WTC11 (cell line): ENCODE data around the gene CCDC89. TPM values are rescaled to one million over a fixed set of nuclear protein-coding genes. Genes with fewer than 3 reads are reported as not detected.

Source experiments
- ATAC-seq: fragments of 200-7000 bp; cut with Tn5 transposase; 2 replicates; pipeline ENCODE4 v1.10.0; 2021; ENCODE audit warnings: mild to moderate bottlenecking, moderate library complexity
- CTCF ChIA-PET: fragments of 300-600 bp; sonication (Branson Sonifier 250); formaldehyde crosslinking; loops from one replicate; lab custom pipeline; 2021; ENCODE audit warnings: antibody characterized with exemption; lab: Charles Lee
- POLR2A ChIA-PET: fragments of 350-600 bp; sonication (Branson Sonifier 250); formaldehyde crosslinking; loops from one replicate; lab custom pipeline; 2021; ENCODE audit warnings: antibody characterized with exemption; lab: Charles Lee
- DNase-seq: peaks from one replicate; pipeline ENCODE4 v3.0.0; 2021; ENCODE audit warnings: low spot score
- H3K27ac Mint-ChIP-seq: 2 replicates; pipeline ENCODE4 v1.8.0; 2021; ENCODE audit warnings: mixed read lengths
- H3K27me3 Mint-ChIP-seq: 2 replicates; pipeline ENCODE4 v1.8.0; 2021; ENCODE audit warnings: low read depth, mild to moderate bottlenecking, moderate library complexity, mixed read lengths
- H3K36me3 Mint-ChIP-seq: 2 replicates; pipeline ENCODE4 v1.8.0; 2021; ENCODE audit warnings: mixed read lengths
- H3K4me1 Mint-ChIP-seq: 2 replicates; pipeline ENCODE4 v1.8.0; 2022; ENCODE audit warnings: mixed read lengths
- H3K4me3 Mint-ChIP-seq: 2 replicates; pipeline ENCODE4 v1.8.0; 2021; ENCODE audit warnings: mild to moderate bottlenecking, moderate library complexity, mixed read lengths
- H3K9me3 Mint-ChIP-seq: 2 replicates; pipeline ENCODE4 v1.8.0; 2021; ENCODE audit warnings: mixed read lengths
- CBFB ChIP-seq: sonication (generic); formaldehyde crosslinking; IDR thresholded peaks from 2 replicates; pipeline ENCODE4 v1.8.1; 2022; ENCODE audit warnings: mild to moderate bottlenecking, low read depth, missing genetic modification reagents
- CREM ChIP-seq: sonication (generic); formaldehyde crosslinking; IDR thresholded peaks from 2 replicates; pipeline ENCODE4 v1.8.1; 2022; ENCODE audit warnings: mild to moderate bottlenecking, missing genetic modification reagents, moderate library complexity
- EMX1 ChIP-seq: fragments of 250-450 bp; sonication (Bioruptor Pico); IDR thresholded peaks from 2 replicates; pipeline ENCODE4 v1.8.0; 2021; ENCODE audit warnings: mild to moderate bottlenecking
- MXD4 ChIP-seq: fragments of 250-450 bp; sonication (Bioruptor Pico); IDR thresholded peaks from 2 replicates; pipeline ENCODE4 v1.8.0; 2021; ENCODE audit warnings: mild to moderate bottlenecking, moderate library complexity, borderline replicate concordance
- RELA ChIP-seq: sonication (generic); formaldehyde crosslinking; IDR thresholded peaks from 2 replicates; pipeline ENCODE4 v1.8.1; 2022; ENCODE audit warnings: missing genetic modification reagents, mild to moderate bottlenecking, borderline replicate concordance
- TCF7 ChIP-seq: sonication (generic); formaldehyde crosslinking; IDR thresholded peaks from 2 replicates; pipeline ENCODE4 v1.8.0; 2022; ENCODE audit warnings: mild to moderate bottlenecking, low read depth, missing genetic modification reagents, moderate library complexity
- TP53 ChIP-seq: sonication (generic); formaldehyde crosslinking; IDR thresholded peaks from 2 replicates; pipeline ENCODE4 v1.8.1; 2023; ENCODE audit warnings: mild to moderate bottlenecking, missing genetic modification reagents
- ZNF138 ChIP-seq: sonication (generic); formaldehyde crosslinking; conservative IDR thresholded peaks from 2 replicates; pipeline ENCODE4 v1.8.1; 2022; ENCODE audit warnings: mild to moderate bottlenecking, moderate library complexity, missing genetic modification reagents
- ZNF423 ChIP-seq: fragments of 250-450 bp; sonication (Bioruptor Pico); IDR thresholded peaks from 2 replicates; pipeline ENCODE4 v2.1.2; 2022; ENCODE audit warnings: mild to moderate bottlenecking, moderate library complexity
- total RNA-seq: library from RNA; stranded (reverse); gene quantifications from 3 replicates; pipeline ENCODE4 v1.2.3, GENCODE V29; 2021
- TF ChIP-seq, protein P1 (sequence below): sonication (generic); formaldehyde crosslinking; IDR thresholded peaks from 2 replicates; pipeline ENCODE4 v1.8.0; 2023; ENCODE audit warnings: missing genetic modification reagents, mild to moderate bottlenecking, borderline replicate concordance
- TF ChIP-seq, protein P2 (sequence below): fragments of 200-600 bp; IDR thresholded peaks from 2 replicates; pipeline ENCODE4 v1.8.0; 2022; ENCODE audit warnings: antibody characterized with exemption
- TF ChIP-seq, protein P3 (sequence below): fragments of 250-450 bp; sonication (Bioruptor Pico); IDR thresholded peaks from 2 replicates; pipeline ENCODE4 v1.9.0; 2021; ENCODE audit warnings: mild to moderate bottlenecking
- TF ChIP-seq, protein P4 (sequence below): sonication (generic); formaldehyde crosslinking; IDR thresholded peaks from 2 replicates; pipeline ENCODE4 v1.8.0; 2022; ENCODE audit warnings: missing genetic modification reagents

Gene CCDC89
- total RNA-seq, 1 experiment from 2014 or later: not detected

DNA sequence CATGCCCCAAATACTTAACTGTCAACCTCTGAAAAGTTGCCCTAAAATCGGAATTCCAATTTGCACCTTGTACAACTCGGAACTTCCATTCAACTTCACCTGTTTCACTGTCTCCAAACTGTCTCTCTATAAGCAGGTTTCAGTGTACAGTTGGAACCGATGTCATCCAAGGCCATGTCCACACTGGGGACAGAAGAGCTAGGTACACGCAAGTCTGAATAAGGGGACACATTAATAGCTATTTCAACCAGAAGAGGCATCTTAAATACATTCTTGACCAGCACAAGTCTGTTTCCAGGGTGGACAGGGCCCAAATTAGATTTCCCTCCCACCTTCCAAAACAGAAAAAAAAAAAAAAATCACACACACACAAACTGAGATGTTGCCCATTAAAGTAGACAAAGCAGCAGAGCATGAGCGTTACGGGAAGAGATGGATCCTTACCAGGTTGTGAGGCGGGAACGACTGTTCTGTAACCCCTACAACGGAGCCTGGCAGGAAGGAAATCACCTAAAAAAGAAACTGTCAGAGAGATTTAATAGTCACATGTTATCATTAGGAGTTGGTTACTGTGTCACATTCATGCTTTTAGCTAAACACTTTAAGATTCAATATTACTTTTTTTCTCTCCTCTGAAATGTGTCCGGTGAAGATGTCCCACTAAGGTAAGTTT lies 22.8 kb downstream of the CCDC89 start:
- ChIA-PET CTCF (interaction anchor here (1.0 to 1.4 kb wide), 2 partner anchors 15 to 26 kb away, joined by 3 to 4 read pairs; partner anchors contain the start of gene TMEM126A), POLR2A (interaction anchor here (2.6 to 2.9 kb wide), 2 partner anchors 15 to 35 kb away, joined by 13 to 24 read pairs; partner anchors contain the start of genes DLG2, TMEM126A and TMEM126B)
- no peak for DNase-seq
- Mint-ChIP-seq H3K9me3 (no peaks in the 10 kb centered on the region), H3K27ac (peak overlapping the region; percentile 80), H3K27me3 (no peaks in the 10 kb centered on the region), H3K4me1 (peaks cover 38% of the 10 kb centered on the region), H3K4me3 (peak overlapping the region; percentile 96), H3K36me3 (peaks cover 48% of the 10 kb centered on the region)
- TF ChIP-seq, protein P1, sequence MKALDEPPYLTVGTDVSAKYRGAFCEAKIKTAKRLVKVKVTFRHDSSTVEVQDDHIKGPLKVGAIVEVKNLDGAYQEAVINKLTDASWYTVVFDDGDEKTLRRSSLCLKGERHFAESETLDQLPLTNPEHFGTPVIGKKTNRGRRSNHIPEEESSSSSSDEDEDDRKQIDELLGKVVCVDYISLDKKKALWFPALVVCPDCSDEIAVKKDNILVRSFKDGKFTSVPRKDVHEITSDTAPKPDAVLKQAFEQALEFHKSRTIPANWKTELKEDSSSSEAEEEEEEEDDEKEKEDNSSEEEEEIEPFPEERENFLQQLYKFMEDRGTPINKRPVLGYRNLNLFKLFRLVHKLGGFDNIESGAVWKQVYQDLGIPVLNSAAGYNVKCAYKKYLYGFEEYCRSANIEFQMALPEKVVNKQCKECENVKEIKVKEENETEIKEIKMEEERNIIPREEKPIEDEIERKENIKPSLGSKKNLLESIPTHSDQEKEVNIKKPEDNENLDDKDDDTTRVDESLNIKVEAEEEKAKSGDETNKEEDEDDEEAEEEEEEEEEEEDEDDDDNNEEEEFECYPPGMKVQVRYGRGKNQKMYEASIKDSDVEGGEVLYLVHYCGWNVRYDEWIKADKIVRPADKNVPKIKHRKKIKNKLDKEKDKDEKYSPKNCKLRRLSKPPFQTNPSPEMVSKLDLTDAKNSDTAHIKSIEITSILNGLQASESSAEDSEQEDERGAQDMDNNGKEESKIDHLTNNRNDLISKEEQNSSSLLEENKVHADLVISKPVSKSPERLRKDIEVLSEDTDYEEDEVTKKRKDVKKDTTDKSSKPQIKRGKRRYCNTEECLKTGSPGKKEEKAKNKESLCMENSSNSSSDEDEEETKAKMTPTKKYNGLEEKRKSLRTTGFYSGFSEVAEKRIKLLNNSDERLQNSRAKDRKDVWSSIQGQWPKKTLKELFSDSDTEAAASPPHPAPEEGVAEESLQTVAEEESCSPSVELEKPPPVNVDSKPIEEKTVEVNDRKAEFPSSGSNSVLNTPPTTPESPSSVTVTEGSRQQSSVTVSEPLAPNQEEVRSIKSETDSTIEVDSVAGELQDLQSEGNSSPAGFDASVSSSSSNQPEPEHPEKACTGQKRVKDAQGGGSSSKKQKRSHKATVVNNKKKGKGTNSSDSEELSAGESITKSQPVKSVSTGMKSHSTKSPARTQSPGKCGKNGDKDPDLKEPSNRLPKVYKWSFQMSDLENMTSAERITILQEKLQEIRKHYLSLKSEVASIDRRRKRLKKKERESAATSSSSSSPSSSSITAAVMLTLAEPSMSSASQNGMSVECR (CRISPR knock-in tag): 0 out of 2 replicates have a peak, but pooled peaks have one; percentile 6
- TF ChIP-seq TP53 (CRISPR knock-in tag): no peak
- TF ChIP-seq, all 79 proteins: peak for 1
- no peak for ATAC-seq

DNA sequence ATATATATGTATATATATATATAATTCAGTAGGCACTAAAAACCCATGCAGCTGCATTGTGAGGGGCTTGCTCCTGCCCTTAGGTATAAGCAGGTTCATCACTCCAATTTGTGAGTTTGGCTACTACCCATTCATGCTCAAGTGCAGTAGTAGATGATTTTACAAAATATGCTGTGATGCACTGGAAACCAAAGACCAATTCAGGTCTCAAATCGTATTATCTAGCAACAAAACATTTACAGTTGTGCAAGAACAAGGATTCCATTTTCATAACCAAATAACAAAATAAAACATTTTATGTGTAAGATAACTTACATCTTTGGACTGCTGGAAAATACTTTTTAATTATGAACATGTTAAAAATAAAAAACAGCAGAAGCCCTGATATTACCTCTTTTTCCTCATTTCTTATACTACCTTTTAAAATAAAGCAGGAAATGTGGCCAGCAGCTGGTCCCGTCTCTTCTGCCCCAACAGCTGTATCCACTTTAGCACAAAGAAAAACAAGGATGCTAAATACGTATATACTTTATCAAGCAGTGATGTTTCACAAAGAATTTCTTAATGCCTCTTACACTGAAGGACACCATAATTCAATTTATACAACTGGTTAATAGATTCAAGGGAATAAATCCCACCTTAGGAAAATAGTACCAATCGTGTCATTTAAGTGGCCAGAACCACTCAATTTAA lies 23.9 kb downstream of the CCDC89 start:
- no peak overlapping the region for H3K27ac Mint-ChIP-seq
- CTCF ChIA-PET: no interaction called here
- no peaks in the 10 kb centered on the region for H3K9me3 Mint-ChIP-seq
- H3K27me3 Mint-ChIP-seq: no peaks in the 10 kb centered on the region
- POLR2A ChIA-PET: interaction anchor here (1.5 kb wide), 1 partner anchor 14 kb away, joined by 3 read pairs; the partner anchor contains the start of gene TMEM126A
- TF ChIP-seq CREM (no peak), ZNF138 (no peak), TCF7 (CRISPR knock-in tag) (no peak)
- TF ChIP-seq, protein P2, sequence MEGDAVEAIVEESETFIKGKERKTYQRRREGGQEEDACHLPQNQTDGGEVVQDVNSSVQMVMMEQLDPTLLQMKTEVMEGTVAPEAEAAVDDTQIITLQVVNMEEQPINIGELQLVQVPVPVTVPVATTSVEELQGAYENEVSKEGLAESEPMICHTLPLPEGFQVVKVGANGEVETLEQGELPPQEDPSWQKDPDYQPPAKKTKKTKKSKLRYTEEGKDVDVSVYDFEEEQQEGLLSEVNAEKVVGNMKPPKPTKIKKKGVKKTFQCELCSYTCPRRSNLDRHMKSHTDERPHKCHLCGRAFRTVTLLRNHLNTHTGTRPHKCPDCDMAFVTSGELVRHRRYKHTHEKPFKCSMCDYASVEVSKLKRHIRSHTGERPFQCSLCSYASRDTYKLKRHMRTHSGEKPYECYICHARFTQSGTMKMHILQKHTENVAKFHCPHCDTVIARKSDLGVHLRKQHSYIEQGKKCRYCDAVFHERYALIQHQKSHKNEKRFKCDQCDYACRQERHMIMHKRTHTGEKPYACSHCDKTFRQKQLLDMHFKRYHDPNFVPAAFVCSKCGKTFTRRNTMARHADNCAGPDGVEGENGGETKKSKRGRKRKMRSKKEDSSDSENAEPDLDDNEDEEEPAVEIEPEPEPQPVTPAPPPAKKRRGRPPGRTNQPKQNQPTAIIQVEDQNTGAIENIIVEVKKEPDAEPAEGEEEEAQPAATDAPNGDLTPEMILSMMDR: no peak
- TF ChIP-seq, protein P3, sequence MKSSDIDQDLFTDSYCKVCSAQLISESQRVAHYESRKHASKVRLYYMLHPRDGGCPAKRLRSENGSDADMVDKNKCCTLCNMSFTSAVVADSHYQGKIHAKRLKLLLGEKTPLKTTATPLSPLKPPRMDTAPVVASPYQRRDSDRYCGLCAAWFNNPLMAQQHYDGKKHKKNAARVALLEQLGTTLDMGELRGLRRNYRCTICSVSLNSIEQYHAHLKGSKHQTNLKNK: no peak
- DNase-seq (no peak), ATAC-seq (no peak)
- H3K4me1 Mint-ChIP-seq: peaks cover 38% of the 10 kb centered on the region
- peaks cover 51% of the 10 kb centered on the region for H3K36me3 Mint-ChIP-seq
- H3K4me3 Mint-ChIP-seq: peak overlapping the region; percentile 96

DNA sequence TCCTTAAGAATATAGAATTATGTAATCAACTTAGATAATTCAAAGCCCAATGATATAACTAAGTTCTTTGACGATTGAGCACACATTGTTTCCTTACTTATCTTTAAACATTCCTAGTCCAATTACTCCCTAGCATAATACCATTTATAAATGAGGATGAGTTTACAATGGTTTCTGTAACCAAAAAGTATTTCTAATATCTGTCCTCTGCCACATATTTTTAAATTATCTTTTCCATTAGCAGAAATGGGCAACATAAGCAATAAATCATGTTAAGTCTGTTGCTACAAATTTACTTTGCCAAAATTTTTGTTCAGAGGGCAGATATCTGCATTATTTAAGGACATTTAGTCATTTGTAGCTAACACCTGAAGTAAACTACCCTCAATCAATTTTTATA lies 27.8 kb downstream of the CCDC89 start:
- ChIA-PET CTCF (no interaction called here), POLR2A (interaction anchor here (0.8 kb wide), 1 partner anchor 10 kb away, joined by 3 read pairs; the partner anchor contains the start of gene TMEM126A)
- H3K27me3 Mint-ChIP-seq: no peaks in the 10 kb centered on the region
- no peak overlapping the region for H3K27ac Mint-ChIP-seq
- H3K4me1 Mint-ChIP-seq: peaks cover 28% of the 10 kb centered on the region
- no peaks in the 10 kb centered on the region for H3K9me3 Mint-ChIP-seq
- no peak for DNase-seq
- peaks cover 52% of the 10 kb centered on the region for H3K36me3 Mint-ChIP-seq
- no peak overlapping the region for H3K4me3 Mint-ChIP-seq
- no peak for ATAC-seq
- TF ChIP-seq, protein P1 (CRISPR knock-in tag): no peak
- TF ChIP-seq MXD4 (no peak), EMX1 (CRISPR knock-in tag) (no peak), CBFB (CRISPR knock-in tag) (no peak), ZNF423 (CRISPR knock-in tag) (no peak), RELA (CRISPR knock-in tag) (no peak)
- TF ChIP-seq, protein P3: no peak
- TF ChIP-seq, protein P4, sequence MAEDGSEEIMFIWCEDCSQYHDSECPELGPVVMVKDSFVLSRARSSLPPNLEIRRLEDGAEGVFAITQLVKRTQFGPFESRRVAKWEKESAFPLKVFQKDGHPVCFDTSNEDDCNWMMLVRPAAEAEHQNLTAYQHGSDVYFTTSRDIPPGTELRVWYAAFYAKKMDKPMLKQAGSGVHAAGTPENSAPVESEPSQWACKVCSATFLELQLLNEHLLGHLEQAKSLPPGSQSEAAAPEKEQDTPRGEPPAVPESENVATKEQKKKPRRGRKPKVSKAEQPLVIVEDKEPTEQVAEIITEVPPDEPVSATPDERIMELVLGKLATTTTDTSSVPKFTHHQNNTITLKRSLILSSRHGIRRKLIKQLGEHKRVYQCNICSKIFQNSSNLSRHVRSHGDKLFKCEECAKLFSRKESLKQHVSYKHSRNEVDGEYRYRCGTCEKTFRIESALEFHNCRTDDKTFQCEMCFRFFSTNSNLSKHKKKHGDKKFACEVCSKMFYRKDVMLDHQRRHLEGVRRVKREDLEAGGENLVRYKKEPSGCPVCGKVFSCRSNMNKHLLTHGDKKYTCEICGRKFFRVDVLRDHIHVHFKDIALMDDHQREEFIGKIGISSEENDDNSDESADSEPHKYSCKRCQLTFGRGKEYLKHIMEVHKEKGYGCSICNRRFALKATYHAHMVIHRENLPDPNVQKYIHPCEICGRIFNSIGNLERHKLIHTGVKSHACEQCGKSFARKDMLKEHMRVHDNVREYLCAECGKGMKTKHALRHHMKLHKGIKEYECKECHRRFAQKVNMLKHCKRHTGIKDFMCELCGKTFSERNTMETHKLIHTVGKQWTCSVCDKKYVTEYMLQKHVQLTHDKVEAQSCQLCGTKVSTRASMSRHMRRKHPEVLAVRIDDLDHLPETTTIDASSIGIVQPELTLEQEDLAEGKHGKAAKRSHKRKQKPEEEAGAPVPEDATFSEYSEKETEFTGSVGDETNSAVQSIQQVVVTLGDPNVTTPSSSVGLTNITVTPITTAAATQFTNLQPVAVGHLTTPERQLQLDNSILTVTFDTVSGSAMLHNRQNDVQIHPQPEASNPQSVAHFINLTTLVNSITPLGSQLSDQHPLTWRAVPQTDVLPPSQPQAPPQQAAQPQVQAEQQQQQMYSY (CRISPR knock-in tag): no peak
